K562 (cell line): ENCODE results near the gene POC1B. TPM values are rescaled to one million over a fixed set of nuclear protein-coding genes. Genes with fewer than 3 reads are reported as not detected.

Source experiments
- CBFA2T3 ChIP-seq: fragments of 450-650 bp; IDR thresholded peaks from 2 replicates; pipeline ENCODE4 v1.6.1; 2017
- EGR1 ChIP-seq: fragments of 450-650 bp; conservative IDR thresholded peaks from 2 replicates; pipeline ENCODE4 v1.6.1; 2017; ENCODE audit warnings: mild to moderate bottlenecking
- GABPA ChIP-seq: fragments of 200-800 bp; sonication (Bioruptor generic); conservative IDR thresholded peaks from 2 replicates; pipeline ENCODE4 v1.6.1; 2016; ENCODE audit warnings: low read depth, missing genetic modification characterization, missing compliant biosample characterization
- HIVEP1 ChIP-seq: fragments of 250-450 bp; sonication (Bioruptor Pico); IDR thresholded peaks from 2 replicates; pipeline ENCODE4 v1.4.0; 2020; ENCODE audit warnings: mild to moderate bottlenecking
- JUN ChIP-seq, 2 experiments: sonication (generic) in 1 of 2; formaldehyde crosslinking in 1 of 2; IDR thresholded peaks; 2 replicates each; pipeline versions ENCODE4 v1.6.1 to v1.8.0; 2012 to 2022; ENCODE audit warnings: borderline replicate concordance in 2 of 2, mild to moderate bottlenecking in 2 of 2, improper control_type of control experiment in 1 of 2, low read depth in 1 of 2, low read length in 1 of 2, missing genetic modification reagents in 1 of 2
- MAZ ChIP-seq, 2 experiments: fragments of 450-650 bp in 1 of 2; sonication (generic) in 1 of 2; formaldehyde crosslinking; IDR thresholded peaks in 1 of 2; conservative IDR thresholded peaks in 1 of 2; 2 replicates each; pipeline versions ENCODE4 v1.4.0 to v1.5.0; 2020; ENCODE audit warnings: mild to moderate bottlenecking in 1 of 2, missing genetic modification reagents in 1 of 2
- MXI1 ChIP-seq: IDR thresholded peaks from 2 replicates; pipeline ENCODE4 v1.6.1; 2011; ENCODE audit warnings: low read depth, mild to moderate bottlenecking, improper control_type of control experiment, low read length
- NBN ChIP-seq: fragments of 450-650 bp; IDR thresholded peaks from 2 replicates; pipeline ENCODE4 v1.6.1; 2016; ENCODE audit warnings: low read depth, mild to moderate bottlenecking
- NCOA4 ChIP-seq: fragments of 450-650 bp; IDR thresholded peaks from 2 replicates; pipeline ENCODE4 v1.6.1; 2018; ENCODE audit warnings: mild to moderate bottlenecking; ENCODE audit not compliant: partially characterized antibody
- NCOA6 ChIP-seq: fragments of 450-650 bp; IDR thresholded peaks from 2 replicates; pipeline ENCODE4 v1.6.1; 2017; ENCODE audit warnings: mild to moderate bottlenecking
- PTTG1 ChIP-seq: fragments of 450-650 bp; IDR thresholded peaks from 2 replicates; pipeline ENCODE4 v1.6.1; 2016; ENCODE audit warnings: low read depth, mild to moderate bottlenecking, missing genetic modification characterization, missing compliant biosample characterization
- RBM39 ChIP-seq: fragments of 200-400 bp; formaldehyde crosslinking; optimal IDR thresholded peaks from 2 replicates; pipeline ENCODE3; 2018; ENCODE audit warnings: low read depth, low read length
- SNIP1 ChIP-seq: fragments of 450-650 bp; IDR thresholded peaks from 2 replicates; pipeline ENCODE4 v1.7.1; 2017; ENCODE audit warnings: low read depth, mild to moderate bottlenecking
- TEAD4 ChIP-seq, 2 experiments: sonication (generic) in 1 of 2; formaldehyde crosslinking in 1 of 2; IDR thresholded peaks; 2 replicates each; pipeline versions ENCODE4 v1.6.1 to v1.8.0; 2012 to 2022; ENCODE audit warnings: borderline replicate concordance in 1 of 2, inconsistent platforms in 1 of 2, low read length in 1 of 2, mild to moderate bottlenecking in 1 of 2, missing genetic modification reagents in 1 of 2
- ZBTB17 ChIP-seq: fragments of 450-650 bp; formaldehyde crosslinking; IDR thresholded peaks from 2 replicates; pipeline ENCODE4 v1.4.0; 2020; ENCODE audit warnings: mild to moderate bottlenecking
- ZFP1 ChIP-seq: fragments of 450-650 bp; formaldehyde crosslinking; IDR thresholded peaks from 2 replicates; pipeline ENCODE4 v1.4.0; 2020; ENCODE audit warnings: mild to moderate bottlenecking, mixed read lengths
- ZNF253 ChIP-seq: fragments of 250-450 bp; sonication (Bioruptor Pico); conservative IDR thresholded peaks from 2 replicates; pipeline ENCODE4 v1.6.1; 2021; ENCODE audit warnings: mild to moderate bottlenecking
- ZNF263 ChIP-seq: sonication (generic); formaldehyde crosslinking; IDR thresholded peaks from 2 replicates; pipeline ENCODE4 v1.8.0; 2022; ENCODE audit warnings: mild to moderate bottlenecking, missing genetic modification reagents, borderline replicate concordance
- ZNF707 ChIP-seq: fragments of 250-450 bp; sonication (Bioruptor Pico); conservative IDR thresholded peaks from 2 replicates; pipeline ENCODE4 v1.8.0; 2022; ENCODE audit warnings: inconsistent platforms, mild to moderate bottlenecking, moderate library complexity
- ZNF75A ChIP-seq: fragments of 450-650 bp; formaldehyde crosslinking; IDR thresholded peaks from 2 replicates; pipeline ENCODE4 v1.4.0; 2020; ENCODE audit warnings: mild to moderate bottlenecking
- polyA plus RNA-seq, 8 experiments: library from polyadenylated mRNA; depleted of rRNA in 4 of 8; stranded (reverse) in 5 of 8; unstranded in 3 of 8; fragments of >200 nt; fragmentation: Nextera tagmentation in 2 of 8; fragmentation: Illumina TruSeq in 1 of 8; extraction: Ambion mirVana in 2 of 8; extraction: Trizol in 1 of 8; gene quantifications; 2 replicates each; pipeline versions ENCODE4 v1.2.1 to v1.2.3, GENCODE V29; 2011 to 2014; ENCODE audit warnings: inconsistent platforms in 1 of 8, missing spikeins in 1 of 8
- total RNA-seq, 7 experiments: library from RNA; depleted of rRNA in 6 of 7; stranded (reverse); fragments of >200 nt in 6 of 7; fragmentation: Illumina TruSeq in 2 of 7; extraction: Trizol in 2 of 7; gene quantifications; 2 replicates each; pipeline versions ENCODE4 v1.2.1 to v1.2.3, GENCODE V29; 2011 to 2021; ENCODE audit warnings: low replicate concordance in 1 of 7
- TF ChIP-seq, protein P1 (sequence below): sonication (generic); formaldehyde crosslinking; IDR thresholded peaks from 2 replicates; pipeline ENCODE4 v1.8.0; 2022; ENCODE audit warnings: mild to moderate bottlenecking, missing genetic modification reagents
- TF ChIP-seq, protein P2 (sequence below): fragments of 250-450 bp; sonication (Bioruptor Pico); IDR thresholded peaks from 2 replicates; pipeline ENCODE4 v1.5.1; 2021; ENCODE audit warnings: mild to moderate bottlenecking
- TF ChIP-seq, protein P3 (sequence below): fragments of 250-450 bp; sonication (Bioruptor Pico); IDR thresholded peaks from 2 replicates; pipeline ENCODE4 v1.5.0; 2021; ENCODE audit warnings: mild to moderate bottlenecking, borderline replicate concordance
- TF ChIP-seq, protein P4 (sequence below): fragments of 250-450 bp; sonication (Bioruptor Pico); IDR thresholded peaks from 2 replicates; pipeline ENCODE4 v1.4.0; 2020; ENCODE audit warnings: borderline replicate concordance

Gene POC1B
- total and polyA plus RNA-seq, 9 of the 15 experiments (the other 6 are each of a cell fraction or from before 2014, with no cell fraction given): 4.5 to 16.1 (median 10.4) TPM

DNA sequence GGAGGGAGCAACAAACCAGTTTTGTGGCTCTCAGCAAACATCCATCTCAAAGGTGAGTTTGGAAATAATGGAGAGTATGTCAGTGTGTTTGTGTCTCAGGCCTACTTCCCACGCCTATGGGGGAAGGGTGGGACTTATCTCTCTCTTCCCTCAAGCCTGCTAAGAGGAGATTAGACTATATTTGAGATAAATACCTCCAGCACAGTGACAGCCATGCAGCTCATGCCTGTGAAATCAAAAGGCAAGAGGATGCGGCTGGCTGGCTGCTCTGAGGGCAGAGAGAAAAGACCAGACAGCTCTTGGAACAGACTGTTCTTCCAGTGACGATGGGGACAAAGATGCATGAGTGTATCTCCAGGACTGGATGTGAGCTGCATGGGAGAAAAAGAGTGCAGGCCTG is 14.7 kb upstream of the POC1B start (continued):
- TF ChIP-seq, protein P1, sequence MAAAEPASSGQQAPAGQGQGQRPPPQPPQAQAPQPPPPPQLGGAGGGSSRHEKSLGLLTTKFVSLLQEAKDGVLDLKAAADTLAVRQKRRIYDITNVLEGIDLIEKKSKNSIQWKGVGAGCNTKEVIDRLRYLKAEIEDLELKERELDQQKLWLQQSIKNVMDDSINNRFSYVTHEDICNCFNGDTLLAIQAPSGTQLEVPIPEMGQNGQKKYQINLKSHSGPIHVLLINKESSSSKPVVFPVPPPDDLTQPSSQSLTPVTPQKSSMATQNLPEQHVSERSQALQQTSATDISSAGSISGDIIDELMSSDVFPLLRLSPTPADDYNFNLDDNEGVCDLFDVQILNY: no peak
- TF ChIP-seq PTTG1 (tag) (no peak), NCOA4 (no peak), ZNF263 (CRISPR knock-in tag) (no peak), EGR1 (peak; percentile 92), CBFA2T3 (peak; percentile 95), ZNF75A (no peak), NBN (no peak), MXI1 (no peak), ZNF253 (no peak), ZNF707 (CRISPR knock-in tag) (no peak), ZBTB17 (CRISPR knock-in tag) (no peak), JUN (IDR thresholded peaks at IDR 0.05; ENCODE audit: borderline replicate concordance, low read depth, low read length) (peak; percentile 41; the same call in 1 of the 2 replicates), JUN (CRISPR knock-in tag; IDR thresholded peaks at IDR 0.05; ENCODE audit: borderline replicate concordance) (no peak), NCOA6 (no peak), HIVEP1 (no peak), MAZ (CRISPR knock-in tag; conservative IDR thresholded peaks at IDR 0.05 in 1 of 2, IDR thresholded peaks at IDR 0.05 in 1 of 2) (no peak), RBM39 (no peak), ZFP1 (CRISPR knock-in tag) (no peak), GABPA (tag) (no peak), TEAD4 (IDR thresholded peaks at IDR 0.05; ENCODE audit: low read length) (peak; percentile 96), TEAD4 (CRISPR knock-in tag; IDR thresholded peaks at IDR 0.05; ENCODE audit: borderline replicate concordance) (no peak), SNIP1 (no peak)
- TF ChIP-seq, protein P2, sequence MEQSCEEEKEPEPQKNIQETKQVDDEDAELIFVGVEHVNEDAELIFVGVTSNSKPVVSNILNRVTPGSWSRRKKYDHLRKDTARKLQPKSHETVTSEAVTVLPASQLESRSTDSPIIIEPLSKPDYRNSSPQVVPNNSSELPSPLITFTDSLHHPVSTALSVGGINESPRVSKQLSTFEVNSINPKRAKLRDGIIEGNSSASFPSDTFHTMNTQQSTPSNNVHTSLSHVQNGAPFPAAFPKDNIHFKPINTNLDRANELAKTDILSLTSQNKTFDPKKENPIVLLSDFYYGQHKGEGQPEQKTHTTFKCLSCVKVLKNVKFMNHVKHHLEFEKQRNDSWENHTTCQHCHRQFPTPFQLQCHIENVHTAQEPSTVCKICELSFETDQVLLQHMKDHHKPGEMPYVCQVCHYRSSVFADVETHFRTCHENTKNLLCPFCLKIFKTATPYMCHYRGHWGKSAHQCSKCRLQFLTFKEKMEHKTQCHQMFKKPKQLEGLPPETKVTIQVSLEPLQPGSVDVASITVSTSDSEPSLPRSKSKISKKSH (CRISPR knock-in tag): no peak
- TF ChIP-seq, protein P3, sequence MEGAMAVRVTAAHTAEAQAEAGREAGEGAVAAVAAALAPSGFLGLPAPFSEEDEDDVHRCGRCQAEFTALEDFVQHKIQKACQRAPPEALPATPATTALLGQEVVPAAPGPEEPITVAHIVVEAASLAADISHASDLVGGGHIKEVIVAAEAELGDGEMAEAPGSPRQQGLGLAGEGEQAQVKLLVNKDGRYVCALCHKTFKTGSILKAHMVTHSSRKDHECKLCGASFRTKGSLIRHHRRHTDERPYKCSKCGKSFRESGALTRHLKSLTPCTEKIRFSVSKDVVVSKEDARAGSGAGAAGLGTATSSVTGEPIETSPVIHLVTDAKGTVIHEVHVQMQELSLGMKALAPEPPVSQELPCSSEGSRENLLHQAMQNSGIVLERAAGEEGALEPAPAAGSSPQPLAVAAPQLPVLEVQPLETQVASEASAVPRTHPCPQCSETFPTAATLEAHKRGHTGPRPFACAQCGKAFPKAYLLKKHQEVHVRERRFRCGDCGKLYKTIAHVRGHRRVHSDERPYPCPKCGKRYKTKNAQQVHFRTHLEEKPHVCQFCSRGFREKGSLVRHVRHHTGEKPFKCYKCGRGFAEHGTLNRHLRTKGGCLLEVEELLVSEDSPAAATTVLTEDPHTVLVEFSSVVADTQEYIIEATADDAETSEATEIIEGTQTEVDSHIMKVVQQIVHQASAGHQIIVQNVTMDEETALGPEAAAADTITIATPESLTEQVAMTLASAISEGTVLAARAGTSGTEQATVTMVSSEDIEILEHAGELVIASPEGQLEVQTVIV (CRISPR knock-in tag): no peak
- TF ChIP-seq, protein P4, sequence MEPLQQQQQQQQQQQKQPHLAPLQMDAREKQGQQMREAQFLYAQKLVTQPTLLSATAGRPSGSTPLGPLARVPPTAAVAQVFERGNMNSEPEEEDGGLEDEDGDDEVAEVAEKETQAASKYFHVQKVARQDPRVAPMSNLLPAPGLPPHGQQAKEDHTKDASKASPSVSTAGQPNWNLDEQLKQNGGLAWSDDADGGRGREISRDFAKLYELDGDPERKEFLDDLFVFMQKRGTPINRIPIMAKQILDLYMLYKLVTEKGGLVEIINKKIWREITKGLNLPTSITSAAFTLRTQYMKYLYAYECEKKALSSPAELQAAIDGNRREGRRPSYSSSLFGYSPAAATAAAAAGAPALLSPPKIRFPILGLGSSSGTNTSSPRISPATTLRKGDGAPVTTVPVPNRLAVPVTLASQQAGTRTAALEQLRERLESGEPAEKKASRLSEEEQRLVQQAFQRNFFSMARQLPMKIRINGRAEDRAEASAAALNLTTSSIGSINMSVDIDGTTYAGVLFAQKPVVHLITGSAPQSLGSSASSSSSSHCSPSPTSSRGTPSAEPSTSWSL (CRISPR knock-in tag): no peak
